HCT116 (cell line): Measurements from ENCODE around the gene HCFC1. TPM values are rescaled to one million over a fixed set of nuclear protein-coding genes. Genes with fewer than 3 reads are reported as not detected.

Experiments used
- ATAC-seq: fragments of 200-7000 bp; cut with Tn5 transposase; 2 replicates; pipeline ENCODE4 v1.9.1; 2020; ENCODE audit warnings: mild to moderate bottlenecking, moderate library complexity
- BruUV-seq: library from RNA; stranded (reverse); fragments of 400-500 nt; replicated peaks from 2 replicates; lab custom pipeline; 2021; lab: Mats Ljungman, UMichigan
- CTCF ChIA-PET: fragments of 300-600 bp; sonication (Branson Sonifier 250); formaldehyde crosslinking; loops from one replicate; lab custom pipeline; 2021; ENCODE audit warnings: antibody characterized with exemption; lab: Charles Lee
- POLR2A ChIA-PET: fragments of 300-600, 350-600 bp; sonication (Branson Sonifier 250); formaldehyde crosslinking; loops from one replicate; lab custom pipeline; 2021; ENCODE audit warnings: antibody characterized with exemption; lab: Charles Lee
- RAD21 ChIA-PET, 2 experiments: fragments of 300-600 bp; sonication (Branson Sonifier 250); formaldehyde crosslinking; loops; one replicate each; lab custom pipeline; 2023; ENCODE audit warnings: low total read pairs in 2 of 2; ENCODE audit not compliant: uncharacterized antibody in 2 of 2, unreplicated experiment in 2 of 2, low non-redundant PET in 1 of 2; lab: Charles Lee
- DNase-seq: peaks from one replicate; pipeline ENCODE4 v3.0.0-alpha.2; 2010; ENCODE audit warnings: low read depth, low spot score
- H2AFZ ChIP-seq: fragments of 200-600 bp; shearing (Covaris generic), sonication (generic); 2 replicates; pipeline ENCODE4 v1.6.1; 2017; ENCODE audit warnings: low read depth, mixed run types, mixed read lengths, antibody characterized with exemption, low read length; ENCODE audit not compliant: poor library complexity, severe bottlenecking
- H3K27ac ChIP-seq: 2 replicates; pipeline ENCODE4 v1.5.1; 2012; ENCODE audit warnings: low read depth, low read length
- H3K27me3 ChIP-seq: fragments of 200-600 bp; sonication (generic); 2 replicates; pipeline ENCODE4 v1.6.1; 2016; ENCODE audit warnings: mixed run types, low read length, mixed read lengths; ENCODE audit not compliant: insufficient read depth
- H3K36me3 ChIP-seq, 2 experiments: fragments of 200-500 bp in 1 of 2; fragments of 200-600 bp in 1 of 2; sonication (Bioruptor generic) in 1 of 2; sonication (generic) in 1 of 2; 2 replicates each; pipeline versions ENCODE4 v1.5.1 to v1.6.1; 2014 to 2016; ENCODE audit warnings: low read length in 2 of 2, inconsistent platforms in 1 of 2, mixed read lengths in 1 of 2, mixed run types in 1 of 2; ENCODE audit not compliant: insufficient read depth in 2 of 2, control insufficient read depth in 1 of 2
- H3K4me1 ChIP-seq, 2 experiments: fragments of 200-600 bp in 1 of 2; sonication (generic) in 1 of 2; 2 replicates each; pipeline versions ENCODE4 v1.5.1 to v1.6.1; 2012 to 2017; ENCODE audit warnings: low read length in 2 of 2, inconsistent platforms in 1 of 2, mild to moderate bottlenecking in 1 of 2, mixed read lengths in 1 of 2, mixed run types in 1 of 2, moderate library complexity in 1 of 2; ENCODE audit not compliant: insufficient read depth in 2 of 2, control insufficient read depth in 1 of 2
- H3K4me2 ChIP-seq: fragments of 200-600 bp; sonication (generic); 2 replicates; pipeline ENCODE4 v1.6.1; 2017; ENCODE audit warnings: mixed run types, low read length, mixed read lengths
- H3K4me3 ChIP-seq, 2 experiments: fragments of 200-600 bp in 1 of 2; sonication (generic) in 1 of 2; replicated peaks in 1 of 2; 2 replicates each; pipeline ENCODE4 v1.5.1; 2011 to 2016; ENCODE audit warnings: low read length in 2 of 2, control low read depth in 1 of 2, low read depth in 1 of 2, mild to moderate bottlenecking in 1 of 2, mixed read lengths in 1 of 2, mixed run types in 1 of 2
- H3K79me2 ChIP-seq: fragments of 200-600 bp; sonication (generic); 2 replicates; pipeline ENCODE4 v1.6.1; 2017; ENCODE audit warnings: mild to moderate bottlenecking, mixed run types, low read length, moderate library complexity, mixed read lengths; ENCODE audit not compliant: insufficient read depth
- H3K9ac ChIP-seq: fragments of 200-600 bp; sonication (generic); 2 replicates; pipeline ENCODE4 v1.6.1; 2016; ENCODE audit warnings: low read length, mixed read lengths
- H3K9me2 ChIP-seq: fragments of 200-600 bp; sonication (generic), shearing (Covaris generic); 2 replicates; pipeline ENCODE4 v1.6.1; 2017; ENCODE audit warnings: mixed run types, mild to moderate bottlenecking, moderate library complexity; ENCODE audit not compliant: insufficient read depth
- H3K9me3 ChIP-seq, 2 experiments: fragments of 200-500 bp in 1 of 2; fragments of 200-600 bp in 1 of 2; sonication (Bioruptor generic) in 1 of 2; sonication (generic) in 1 of 2; 2 replicates each; pipeline ENCODE4 v1.6.1; 2014 to 2017; ENCODE audit warnings: low read length in 2 of 2, mixed read lengths in 2 of 2, inconsistent platforms in 1 of 2, low read depth in 1 of 2, mild to moderate bottlenecking in 1 of 2, mixed run types in 1 of 2, moderate library complexity in 1 of 2; ENCODE audit not compliant: control insufficient read depth in 1 of 2, insufficient read depth in 1 of 2
- H4K20me1 ChIP-seq: fragments of 200-600 bp; sonication (generic), shearing (Covaris generic); 2 replicates; pipeline ENCODE4 v1.6.1; 2017; ENCODE audit warnings: mixed run types, mild to moderate bottlenecking, moderate library complexity; ENCODE audit not compliant: insufficient read depth
- ATF3 ChIP-seq: IDR thresholded peaks from 2 replicates; pipeline ENCODE4 v1.6.1; 2012
- CBX3 ChIP-seq: IDR thresholded peaks from 2 replicates; pipeline ENCODE4 v1.6.1; 2012; ENCODE audit warnings: low read depth
- CTCF ChIP-seq, 3 experiments: fragments of 200-600 bp in 1 of 3; sonication (generic) in 1 of 3; IDR thresholded peaks in 2 of 3; conservative IDR thresholded peaks in 1 of 3; 2 replicates each; pipeline ENCODE4 v1.5.1; 2012 to 2017; ENCODE audit warnings: low read depth in 2 of 3, low read length in 2 of 3, antibody characterized with exemption in 1 of 3, borderline replicate concordance in 1 of 3, control low read depth in 1 of 3, mild to moderate bottlenecking in 1 of 3, mixed read lengths in 1 of 3, mixed run types in 1 of 3, moderate library complexity in 1 of 3; ENCODE audit not compliant: insufficient read depth in 1 of 3
- ELF1 ChIP-seq: IDR thresholded peaks from 2 replicates; pipeline ENCODE4 v1.6.1; 2012; ENCODE audit warnings: low read depth, borderline replicate concordance
- EZH2 ChIP-seq: fragments of 200-600 bp; sonication (generic); IDR thresholded peaks from 2 replicates; pipeline ENCODE4 v1.6.1; 2017; ENCODE audit warnings: antibody characterized with exemption, mixed run types
- FOSL1 ChIP-seq: IDR thresholded peaks from 2 replicates; pipeline ENCODE4 v1.6.1; 2012; ENCODE audit warnings: low read depth
- SP1 ChIP-seq: IDR thresholded peaks from 2 replicates; pipeline ENCODE4 v1.6.1; 2012; ENCODE audit warnings: low read depth
- SRF ChIP-seq: IDR thresholded peaks from 2 replicates; pipeline ENCODE4 v1.6.1; 2012; ENCODE audit warnings: low read depth
- TCF7L2 ChIP-seq: IDR thresholded peaks from 2 replicates; pipeline ENCODE4 v1.7.0; 2011; ENCODE audit warnings: borderline replicate concordance, inconsistent platforms; ENCODE audit not compliant: insufficient read depth, insufficient read length; ENCODE audit errors: extremely low read depth
- YY1 ChIP-seq: IDR thresholded peaks from 2 replicates; pipeline ENCODE4 v1.6.1; 2011; ENCODE audit warnings: low read length, low read depth, moderate library complexity, mild to moderate bottlenecking; ENCODE audit not compliant: insufficient replicate concordance; ENCODE audit errors: extremely low read depth
- ZNF274 ChIP-seq: fragments of 200-500 bp; sonication (Bioruptor generic); IDR thresholded peaks from 2 replicates; pipeline ENCODE4 v1.6.1; 2014; ENCODE audit warnings: mild to moderate bottlenecking, low read depth, low read length, inconsistent platforms
- intact Hi-C: fragments of 100-400 bp; cut with micrococcal nuclease; formaldehyde crosslinking; loops from 2 replicates; pipeline ENCODE4 v1.10.0; 2022
- total RNA-seq: library from RNA; stranded (reverse); gene quantifications from one replicate; pipeline ENCODE4 v1.2.1, GENCODE V29; 2021; ENCODE audit not compliant: unreplicated experiment

Gene HCFC1
- total RNA-seq, 1 experiment from 2014 or later, result 72.8 TPM

GRCh38 chrX:153927672-153927921 lies 44.0 kb downstream of the HCFC1 start:
- Histone ChIP-seq H3K27me3 (no peaks in the 10 kb centered on the region), H3K9ac (peak overlapping the region; percentile 80), H3K9me2 (no peaks in the 10 kb centered on the region), H2AFZ (no peak overlapping the region), H4K20me1 (no peaks in the 10 kb centered on the region), H3K4me3 (peak overlapping the region; percentile 69 to 71), H3K79me2 (peaks cover 36% of the 10 kb centered on the region; the same call in 1 of the 2 replicates), H3K4me1 (peaks cover 22 to 43% of the 10 kb centered on the region in 2 experiments), H3K36me3 (peaks cover 0 to 5% of the 10 kb centered on the region in 2 experiments; a peak in 2 of 4 replicates), H3K4me2 (peak overlapping the region; percentile 87)
- DNase-seq (no peak), ATAC-seq (no peak)
- RAD21 ChIA-PET, result no interaction called here
- BruUV-seq, result no TSS peak
- CTCF ChIA-PET, result interaction anchor here (2.5 kb wide), 1 partner anchor 20 kb away, joined by 14 read pairs; no protein-coding TSS in a partner anchor
- intact Hi-C loops, result no loop called here
- TF ChIP-seq SP1 (no peak), ZNF274 (no peak), FOSL1 (no peak), CTCF (IDR thresholded peaks at IDR 0.05 in 2 of 3, conservative IDR thresholded peaks at IDR 0.05 in 1 of 3; ENCODE audit: borderline replicate concordance in 1 of 3, insufficient read depth in 1 of 3, low read depth in 2 of 3, low read length in 2 of 3) (no peak), TCF7L2 (no peak), ELF1 (no peak), YY1 (no peak), EZH2 (no peak), CBX3 (no peak), ATF3 (no peak), SRF (no peak)
- TF ChIP-seq, all 23 proteins: peak for 0
- no peaks in the 10 kb centered on the region for H3K9me3 ChIP-seq
- H3K27ac ChIP-seq, result peak overlapping the region; percentile 99
- POLR2A ChIA-PET, result interaction anchor here (2.3 kb wide), 1 partner anchor 43 kb away, joined by 10 read pairs; the partner anchor contains the start of gene HCFC1
